GM21576 (cell line): Measurements from ENCODE around the gene HPCAL1.
"Not testable (repeated sequence)": the region's sequence is repeated elsewhere in the genome, so short reads cannot be mapped to it uniquely, and the experiment has no call there.

Source experiments
- ATAC-seq: cut with Tn5 transposase; IDR thresholded peaks from one replicate; pipeline ENCODE4 v1.9.1; 2021; ENCODE audit warnings: mild to moderate bottlenecking, moderate library complexity; ENCODE audit not compliant: unreplicated experiment

Gene HPCAL1

GRCh38 chr2:10433947-10434885, 131.5 kb downstream of the HPCAL1 start:
- ATAC-seq: no peak

GRCh38 chr2:10434886-10435819, 132.4 kb downstream of the HPCAL1 start:
- ATAC-seq: no peak

DNA sequence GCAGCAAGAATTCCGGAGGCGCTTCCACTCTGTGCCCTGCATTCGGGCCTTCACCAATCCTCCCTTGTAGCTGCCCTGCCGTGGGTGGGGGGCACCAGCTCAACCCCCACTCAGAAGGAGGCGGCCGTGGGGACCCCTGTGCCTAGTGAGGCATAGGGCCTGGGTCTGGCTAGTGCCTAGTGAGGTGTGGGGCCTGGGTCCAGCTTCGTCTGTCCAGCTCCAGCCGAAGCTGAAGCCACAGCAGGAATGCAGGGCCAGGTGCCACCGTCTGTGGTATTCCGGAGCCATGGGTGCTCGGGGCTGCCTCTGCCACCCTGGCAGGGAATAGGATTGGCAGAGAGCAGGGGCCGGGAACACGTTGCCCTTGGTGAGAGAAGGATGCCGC, 133.1 kb downstream of the HPCAL1 start:
- ATAC-seq: no peak

DNA sequence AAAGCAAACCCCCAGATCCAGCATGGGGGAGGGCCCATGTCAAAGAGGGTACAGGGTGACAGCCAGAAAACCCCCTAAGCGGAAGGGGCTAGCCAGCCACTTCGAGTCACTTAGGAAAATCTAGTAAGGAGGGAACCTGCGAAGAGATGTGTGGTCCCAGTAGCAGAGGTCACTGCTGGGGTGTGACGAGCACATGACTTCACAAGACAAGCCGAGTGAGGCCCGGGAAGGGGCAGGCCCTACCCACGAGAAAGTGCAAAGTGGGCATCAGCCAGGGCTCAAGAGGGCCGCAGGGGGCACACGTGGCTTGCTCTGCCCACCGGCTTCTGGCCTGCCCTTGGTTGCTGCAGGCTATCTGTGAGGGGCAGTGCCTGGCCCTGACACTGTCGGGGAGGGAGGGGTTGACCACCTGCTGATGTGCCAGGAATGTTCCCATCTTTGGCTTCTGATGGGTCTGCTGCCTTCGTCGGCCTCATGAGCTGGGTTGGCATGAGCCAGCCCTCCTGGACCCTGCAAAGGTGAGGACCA, 133.9 kb downstream of the HPCAL1 start:
- ATAC-seq: no peak

DNA sequence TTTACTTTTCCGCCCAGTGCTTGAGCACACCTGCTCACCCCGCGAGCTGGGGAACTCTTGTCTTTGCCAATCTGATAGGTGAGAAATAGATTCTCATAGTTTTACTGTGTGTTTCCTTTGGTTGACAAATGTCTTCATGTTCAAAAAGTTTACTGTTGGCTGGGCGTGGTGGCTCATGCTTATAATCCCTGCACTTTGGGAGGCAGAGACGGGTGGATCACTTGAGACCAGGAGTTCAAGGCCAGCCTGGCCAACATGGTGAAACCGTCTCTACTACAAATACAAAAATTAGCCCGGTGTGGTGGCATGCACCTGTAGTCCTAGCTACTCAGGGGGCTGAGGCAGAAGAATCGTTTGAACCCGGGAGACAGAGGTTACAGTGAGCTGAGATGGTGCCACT, 135.1 kb downstream of the HPCAL1 start:
- ATAC-seq: no peak

- ATAC-seq: no peak
Measured at GRCh38 chr2:10438688-10439087, 136.0 kb downstream of the HPCAL1 start.

GRCh38 chr2:10439185-10439879, 136.6 kb downstream of the HPCAL1 start:
- ATAC-seq: no peak

DNA sequence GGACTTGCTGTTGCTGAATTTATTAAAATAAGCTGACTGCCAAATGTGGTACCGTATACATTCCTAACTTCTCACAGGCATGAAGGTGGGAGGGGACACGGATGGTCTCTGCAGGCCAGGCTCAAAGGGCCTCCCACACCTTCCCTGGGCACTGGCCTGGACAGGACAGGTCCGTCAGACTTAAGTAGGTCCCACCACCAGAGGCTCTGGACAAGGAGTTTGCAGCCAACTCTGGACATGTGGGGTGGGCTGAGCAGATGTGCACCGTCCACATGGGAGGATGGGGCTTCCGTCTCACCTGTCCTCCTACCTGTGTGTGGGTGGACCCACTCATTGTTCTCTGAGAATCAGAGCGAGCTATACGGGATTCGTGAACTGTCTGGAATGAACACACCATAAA, 137.3 kb downstream of the HPCAL1 start:
- ATAC-seq: no peak

GRCh38 chr2:10440736-10441135, 138.0 kb downstream of the HPCAL1 start:
- no peak for ATAC-seq

GRCh38 chr2:10441948-10442347, 139.2 kb downstream of the HPCAL1 start:
- ATAC-seq: no peak

- ATAC-seq: not testable (repeated sequence)
Measured at GRCh38 chr2:10442469-10443126, 139.9 kb downstream of the HPCAL1 start.

DNA sequence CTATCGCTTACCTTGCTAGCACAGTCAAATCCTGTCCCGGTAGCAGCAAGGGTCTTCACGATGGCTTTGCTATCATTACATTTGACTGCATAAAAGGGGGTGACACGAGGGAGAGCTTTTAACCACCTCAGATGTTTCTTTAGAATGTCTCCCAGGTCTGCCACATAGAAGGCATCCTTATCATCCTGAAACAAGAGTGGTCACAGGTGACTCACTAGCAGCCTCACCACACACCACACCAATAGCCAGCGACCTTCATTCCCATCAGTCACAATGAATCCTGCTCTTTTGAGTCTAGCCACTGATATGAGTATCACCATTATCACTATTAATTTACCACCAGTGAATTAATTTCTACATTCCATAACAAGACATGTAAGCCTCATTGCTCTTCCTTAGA, 141.8 kb downstream of the HPCAL1 start:
- ATAC-seq: no peak

DNA sequence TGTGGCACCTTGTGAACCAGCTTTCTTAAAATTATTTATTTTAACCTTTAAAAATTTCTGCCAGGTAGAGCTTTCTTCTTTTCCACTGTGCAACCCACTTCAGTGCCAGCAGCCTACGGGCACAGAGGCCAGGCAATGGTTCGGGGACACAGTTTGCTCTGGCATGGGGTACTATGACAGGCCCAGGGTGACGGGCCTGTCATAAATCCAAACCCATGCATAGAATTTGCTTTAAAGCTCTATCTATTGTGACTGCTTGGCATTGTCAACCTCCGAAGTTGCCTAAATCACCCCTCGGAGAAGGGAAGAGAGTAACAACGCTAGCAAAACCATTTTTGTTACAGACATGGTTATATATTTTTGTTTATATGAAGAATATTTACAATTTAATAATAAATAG, 143.9 kb downstream of the HPCAL1 start:
- no peak for ATAC-seq

DNA sequence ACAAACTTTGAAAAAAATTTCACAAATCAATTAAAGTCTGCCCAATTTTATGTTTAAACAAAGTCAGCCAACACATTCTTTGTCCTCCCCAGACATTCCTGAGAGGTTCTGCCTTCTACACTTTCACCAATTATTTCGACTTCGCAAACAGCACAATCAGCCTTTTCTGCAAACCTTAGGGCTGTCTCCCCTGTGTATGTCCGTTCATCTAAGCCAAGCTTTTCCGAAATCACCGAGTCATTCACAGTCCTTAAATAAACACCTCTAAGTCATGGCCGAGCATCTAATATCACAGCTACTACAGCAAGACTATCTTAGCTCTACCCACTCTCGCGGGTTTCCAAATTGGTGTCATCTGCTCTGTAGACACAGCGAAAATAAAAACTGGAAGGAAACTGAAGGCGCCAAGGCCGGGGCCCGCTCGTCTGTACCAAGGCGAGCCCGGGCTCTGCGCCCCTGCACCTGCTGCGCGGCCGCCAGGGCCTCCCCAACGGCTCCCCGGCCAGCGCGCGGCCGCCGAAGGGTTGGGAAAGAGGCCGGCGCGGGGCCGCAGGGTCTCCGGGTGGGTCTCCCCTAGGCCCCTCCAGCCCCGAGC, 144.7 kb downstream of the HPCAL1 start:
- ATAC-seq: peak; percentile 28

GRCh38 chr2:10447895-10448575, 145.3 kb downstream of the HPCAL1 start, which contains the start of gene ODC1:
ODC1 (minus strand) TSS chr2:10448327; CDS start chr2:10445032, 3,295 bp downstream.
- ATAC-seq: peak; percentile 49

DNA sequence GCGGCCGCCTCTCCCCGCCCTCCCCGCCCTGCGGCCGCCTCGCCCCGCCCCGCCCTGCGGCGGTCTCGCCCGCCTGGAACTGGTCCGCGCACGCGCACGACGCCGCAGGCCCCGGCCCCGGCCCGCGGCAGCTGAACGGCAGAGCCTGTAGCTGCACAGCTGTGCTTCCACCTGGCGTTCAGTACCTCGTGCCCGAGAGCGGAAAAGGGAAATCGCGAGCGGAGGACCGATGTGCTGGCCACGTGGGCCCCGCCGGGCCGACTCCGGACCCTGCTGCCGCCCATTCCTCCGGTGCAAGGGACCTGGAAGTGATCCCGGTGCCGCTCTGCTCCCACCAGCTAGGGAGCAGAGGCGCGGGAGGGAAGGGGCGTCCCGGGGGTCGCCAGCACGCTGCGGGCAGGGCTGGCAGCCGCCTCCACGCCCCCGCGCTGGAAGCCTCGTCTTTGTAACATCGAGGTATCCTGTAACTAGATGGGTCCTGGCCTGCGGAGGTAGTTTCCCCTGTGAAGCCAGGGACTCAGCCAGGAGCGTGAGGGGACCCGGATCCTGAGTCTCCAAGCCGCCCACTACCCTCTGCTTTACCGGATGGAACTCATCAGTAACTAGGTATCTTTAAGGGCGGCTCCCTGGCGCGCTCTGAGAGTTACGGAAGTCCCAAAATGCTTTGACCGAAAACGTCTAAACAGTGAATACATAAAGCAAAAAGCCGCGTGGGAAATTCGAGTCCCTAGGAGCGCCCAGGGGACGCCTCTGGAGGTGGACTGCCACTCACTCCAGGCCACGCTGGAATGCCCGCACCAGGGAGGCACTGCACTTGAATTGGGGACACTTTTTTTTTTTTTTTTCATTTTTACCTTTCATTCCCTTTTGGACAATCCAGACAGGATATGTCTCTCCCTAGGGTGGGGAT, 146.1 kb downstream of the HPCAL1 start:
- ATAC-seq: peak; percentile 59

DNA sequence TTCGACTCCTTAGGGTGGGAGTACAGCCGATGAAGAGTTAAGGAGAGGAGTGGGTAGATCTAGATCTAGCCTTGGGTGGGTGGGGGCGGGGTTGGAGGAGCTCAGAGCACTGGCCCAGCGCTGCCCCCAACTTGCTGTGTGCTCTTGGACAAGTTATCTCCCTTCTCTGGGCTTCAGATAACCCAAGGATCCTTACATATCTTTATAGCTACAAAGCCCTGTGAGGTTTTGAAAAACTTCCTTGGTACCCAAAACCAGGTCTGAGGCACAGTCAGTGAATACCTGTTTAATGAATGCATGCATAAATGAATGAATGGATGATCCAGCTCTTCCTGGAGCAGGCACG, 146.8 kb downstream of the HPCAL1 start:
- no peak for ATAC-seq
